NCI-H1048 (cell line): Measurements from ENCODE around the gene ADAMTS6.
"Not testable (repeated sequence)": the region's sequence is repeated elsewhere in the genome, so short reads cannot be mapped to it uniquely, and the experiment has no call there.

Experiments used
- DNase-seq: peaks from one replicate; lab custom pipeline; 2025; lab: John Stamatoyannopoulos, UW

The ADAMTS6 gene

GRCh38 chr5:65197531-65198455 lies 283.9 kb downstream of the ADAMTS6 start:
- no peak for DNase-seq

- DNase-seq = no peak
Observed at GRCh38 chr5:65194871-65195270, 286.8 kb downstream of the ADAMTS6 start.

GRCh38 chr5:65192331-65192730 lies 289.4 kb downstream of the ADAMTS6 start:
- no peak for DNase-seq

- no peak for DNase-seq
Observed at GRCh38 chr5:65191554-65192135, 290.1 kb downstream of the ADAMTS6 start.

GRCh38 chr5:65190328-65191053 lies 291.2 kb downstream of the ADAMTS6 start:
- no peak for DNase-seq

- no peak for DNase-seq
Observed at GRCh38 chr5:65186646-65187227, 295.0 kb downstream of the ADAMTS6 start.

- DNase-seq = no peak
Observed at GRCh38 chr5:65185468-65185867, 296.3 kb downstream of the ADAMTS6 start.

- no peak for DNase-seq
Observed at GRCh38 chr5:65184780-65185179, 296.9 kb downstream of the ADAMTS6 start.

GRCh38 chr5:65174231-65174630 lies 307.5 kb downstream of the ADAMTS6 start:
- DNase-seq = not testable (repeated sequence)

- no peak for DNase-seq
Observed at GRCh38 chr5:65173130-65173525, 308.6 kb downstream of the ADAMTS6 start.

- DNase-seq = no peak
Observed at GRCh38 chr5:65172486-65173129, 309.1 kb downstream of the ADAMTS6 start.

GRCh38 chr5:65171645-65172044 lies 310.1 kb downstream of the ADAMTS6 start:
- DNase-seq = no peak

- no peak for DNase-seq
Observed at GRCh38 chr5:65163698-65164097, 318.0 kb downstream of the ADAMTS6 start.

- no peak for DNase-seq
Observed at GRCh38 chr5:65161655-65162054, 320.1 kb downstream of the ADAMTS6 start.

- DNase-seq = no peak
Observed at GRCh38 chr5:65157906-65158603, 323.7 kb downstream of the ADAMTS6 start.

- no peak for DNase-seq
Observed at GRCh38 chr5:65156933-65157332, 324.8 kb downstream of the ADAMTS6 start.

- no peak for DNase-seq
Observed at GRCh38 chr5:65152131-65152530, 329.6 kb downstream of the ADAMTS6 start.

GRCh38 chr5:65151614-65152013 lies 330.1 kb downstream of the ADAMTS6 start:
- no peak for DNase-seq

GRCh38 chr5:65150599-65151304 lies 331.0 kb downstream of the ADAMTS6 start:
- no peak for DNase-seq

GRCh38 chr5:65149827-65150226 lies 331.9 kb downstream of the ADAMTS6 start:
- no peak for DNase-seq
